Activated CD4-positive, CD25-positive, alpha-beta regulatory T cell (primary cell): ENCODE results near the gene SDK2.

Source experiments
- DNase-seq, 4 experiments: peaks; one replicate each; lab custom pipeline; 2025; lab: John Stamatoyannopoulos, UW

SDK2 gene, protein sequence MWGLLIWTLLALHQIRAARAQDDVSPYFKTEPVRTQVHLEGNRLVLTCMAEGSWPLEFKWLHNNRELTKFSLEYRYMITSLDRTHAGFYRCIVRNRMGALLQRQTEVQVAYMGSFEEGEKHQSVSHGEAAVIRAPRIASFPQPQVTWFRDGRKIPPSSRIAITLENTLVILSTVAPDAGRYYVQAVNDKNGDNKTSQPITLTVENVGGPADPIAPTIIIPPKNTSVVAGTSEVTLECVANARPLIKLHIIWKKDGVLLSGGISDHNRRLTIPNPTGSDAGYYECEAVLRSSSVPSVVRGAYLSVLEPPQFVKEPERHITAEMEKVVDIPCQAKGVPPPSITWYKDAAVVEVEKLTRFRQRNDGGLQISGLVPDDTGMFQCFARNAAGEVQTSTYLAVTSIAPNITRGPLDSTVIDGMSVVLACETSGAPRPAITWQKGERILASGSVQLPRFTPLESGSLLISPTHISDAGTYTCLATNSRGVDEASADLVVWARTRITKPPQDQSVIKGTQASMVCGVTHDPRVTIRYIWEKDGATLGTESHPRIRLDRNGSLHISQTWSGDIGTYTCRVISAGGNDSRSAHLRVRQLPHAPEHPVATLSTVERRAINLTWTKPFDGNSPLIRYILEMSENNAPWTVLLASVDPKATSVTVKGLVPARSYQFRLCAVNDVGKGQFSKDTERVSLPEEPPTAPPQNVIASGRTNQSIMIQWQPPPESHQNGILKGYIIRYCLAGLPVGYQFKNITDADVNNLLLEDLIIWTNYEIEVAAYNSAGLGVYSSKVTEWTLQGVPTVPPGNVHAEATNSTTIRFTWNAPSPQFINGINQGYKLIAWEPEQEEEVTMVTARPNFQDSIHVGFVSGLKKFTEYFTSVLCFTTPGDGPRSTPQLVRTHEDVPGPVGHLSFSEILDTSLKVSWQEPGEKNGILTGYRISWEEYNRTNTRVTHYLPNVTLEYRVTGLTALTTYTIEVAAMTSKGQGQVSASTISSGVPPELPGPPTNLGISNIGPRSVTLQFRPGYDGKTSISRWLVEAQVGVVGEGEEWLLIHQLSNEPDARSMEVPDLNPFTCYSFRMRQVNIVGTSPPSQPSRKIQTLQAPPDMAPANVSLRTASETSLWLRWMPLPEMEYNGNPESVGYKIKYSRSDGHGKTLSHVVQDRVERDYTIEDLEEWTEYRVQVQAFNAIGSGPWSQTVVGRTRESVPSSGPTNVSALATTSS (N-terminal part only)

DNA sequence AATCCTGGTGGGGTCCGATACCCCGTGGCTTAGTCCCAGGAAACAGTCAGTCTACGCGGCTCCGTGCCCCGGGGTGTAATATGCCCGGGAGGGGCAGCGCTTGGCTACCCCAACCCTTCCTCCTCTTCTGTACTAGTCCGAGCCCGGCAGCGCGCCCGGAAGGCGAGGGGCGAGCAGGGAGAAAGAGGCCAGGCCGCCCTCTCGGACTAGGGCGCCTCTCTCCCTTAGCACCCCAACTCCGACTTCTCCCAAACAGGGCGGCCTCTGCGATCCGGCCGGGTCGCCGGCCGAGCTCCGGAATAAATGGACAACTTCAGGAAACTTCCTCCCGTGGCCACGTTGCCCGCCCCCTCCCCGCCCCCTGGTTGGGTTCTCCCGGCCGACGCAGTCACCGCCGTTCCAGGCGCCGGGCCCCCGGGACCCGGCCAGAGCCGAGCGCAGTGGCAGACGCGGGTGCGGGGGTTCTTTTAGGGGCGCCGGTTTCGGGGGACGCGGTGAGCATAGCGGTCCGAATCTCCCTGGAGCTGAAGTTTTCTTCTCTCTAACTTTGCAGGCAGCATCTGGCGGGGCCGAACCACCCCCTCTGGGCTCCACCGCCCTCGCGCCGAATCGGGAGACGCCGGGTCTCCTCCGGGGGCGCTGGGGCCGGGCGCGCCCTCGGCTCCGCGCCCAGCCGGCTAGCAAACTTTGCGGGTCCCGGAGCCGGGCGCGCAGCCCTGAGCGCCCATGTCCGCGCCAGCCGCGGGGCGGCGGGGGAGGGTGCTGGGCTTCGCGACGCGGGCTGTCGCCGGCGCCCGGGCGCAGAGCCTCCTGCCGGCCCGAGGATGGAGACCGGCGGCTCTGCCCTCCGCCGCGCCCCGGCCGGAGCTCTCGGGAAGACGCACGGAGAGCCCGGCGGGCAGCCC, at the start of gene SDK2:
SDK2 (minus strand) TSS at position 301 of the 905 bp plus-strand sequence. CDS start 357 bp downstream, outside the sequence.
- no peak for DNase-seq

DNA sequence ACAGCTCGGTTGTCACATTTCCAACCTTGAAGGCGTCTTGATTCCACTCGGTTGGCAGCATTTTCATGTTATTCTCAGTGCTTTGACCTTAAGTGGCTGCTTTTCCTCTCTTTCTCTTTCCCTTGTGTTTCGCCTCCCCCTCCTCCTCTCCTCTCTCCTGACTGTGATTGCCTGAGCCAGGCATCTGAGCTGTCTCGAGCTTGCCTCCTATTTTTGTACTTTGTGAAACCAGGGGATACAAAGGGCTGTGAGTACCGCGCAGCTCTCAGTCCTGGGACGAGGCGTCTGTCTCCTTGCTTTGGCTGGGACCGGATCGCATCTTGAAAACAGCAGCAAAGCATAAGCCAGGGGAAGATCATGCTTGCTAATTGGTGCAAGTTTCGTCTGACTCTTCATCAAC, 48.8 kb upstream of the SDK2 start:
- no peak for DNase-seq

DNA sequence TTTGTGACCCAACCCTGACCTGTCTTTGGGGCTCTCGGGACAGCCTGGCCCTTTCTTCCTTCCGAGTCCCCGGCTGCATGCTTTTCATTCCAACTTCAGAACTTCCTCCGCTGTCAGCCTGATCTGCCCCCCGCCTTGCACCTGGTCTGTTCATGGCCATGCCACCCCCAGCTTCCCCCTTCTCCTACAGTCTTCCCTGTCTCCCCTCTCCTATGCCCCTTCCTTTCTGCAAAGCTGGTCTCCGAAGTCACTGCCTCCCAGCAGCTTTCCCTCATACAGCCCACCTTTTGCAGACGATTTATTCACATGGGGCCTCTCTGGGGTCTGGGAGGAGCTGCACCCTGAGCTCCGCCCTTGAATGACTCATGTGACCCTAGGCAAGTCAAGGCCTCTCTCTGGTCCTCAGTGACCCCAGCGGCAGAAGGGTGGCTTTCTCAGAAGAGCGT, 47.1 kb upstream of the SDK2 start:
- DNase-seq: no peak

DNA sequence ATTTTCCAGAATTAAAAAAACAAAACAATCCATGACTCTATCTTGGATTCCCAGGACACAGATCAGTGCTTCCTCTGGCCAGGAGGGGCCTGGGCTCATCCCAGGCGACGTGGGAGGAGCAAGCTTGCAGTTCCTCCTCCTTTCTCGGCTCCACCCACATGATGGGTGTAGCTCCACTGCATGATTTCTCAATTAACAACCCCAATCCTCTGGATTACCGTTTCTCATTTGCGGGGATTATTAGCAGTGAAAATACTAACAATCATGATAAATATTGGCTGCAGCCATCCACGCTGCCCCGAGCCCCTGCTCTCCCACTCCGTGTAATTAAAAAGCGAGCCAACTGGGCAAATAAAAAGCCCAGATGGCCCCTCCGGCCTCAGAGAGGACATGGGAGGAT, 46.4 kb upstream of the SDK2 start:
- no peak for DNase-seq

DNA sequence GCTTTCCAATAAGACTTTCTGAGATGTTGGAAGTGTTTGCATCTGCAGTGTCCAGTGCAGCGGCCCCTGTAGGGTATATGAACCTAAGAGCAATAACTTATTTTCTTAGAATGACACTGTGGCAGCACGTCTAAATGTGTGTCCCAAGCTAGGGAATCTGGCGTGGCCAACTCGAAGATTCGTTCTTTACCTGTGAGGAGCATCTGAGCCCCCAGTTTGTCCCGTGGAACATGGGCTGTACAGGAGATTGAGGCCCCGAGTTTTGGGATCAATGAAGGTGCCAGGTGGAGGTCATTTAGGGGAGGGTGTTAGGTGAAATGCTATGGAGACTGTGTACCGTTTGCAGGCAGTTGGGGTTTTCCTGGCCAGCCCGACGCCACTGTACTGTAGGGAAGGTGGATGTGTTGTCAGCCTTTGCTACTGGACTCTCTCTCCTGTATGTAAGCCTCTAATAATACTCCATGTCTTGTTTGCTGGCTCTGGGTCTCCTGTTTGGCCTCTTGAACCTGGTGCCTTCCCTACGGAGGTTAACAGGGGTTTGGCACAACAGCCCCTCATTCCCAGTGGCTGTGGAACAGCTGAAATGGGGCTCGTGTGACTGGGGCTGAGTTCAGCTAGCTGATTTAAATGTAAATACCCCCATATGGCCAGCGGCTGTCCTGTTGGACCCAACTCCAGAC, 45.5 kb upstream of the SDK2 start:
- no peak for DNase-seq

DNA sequence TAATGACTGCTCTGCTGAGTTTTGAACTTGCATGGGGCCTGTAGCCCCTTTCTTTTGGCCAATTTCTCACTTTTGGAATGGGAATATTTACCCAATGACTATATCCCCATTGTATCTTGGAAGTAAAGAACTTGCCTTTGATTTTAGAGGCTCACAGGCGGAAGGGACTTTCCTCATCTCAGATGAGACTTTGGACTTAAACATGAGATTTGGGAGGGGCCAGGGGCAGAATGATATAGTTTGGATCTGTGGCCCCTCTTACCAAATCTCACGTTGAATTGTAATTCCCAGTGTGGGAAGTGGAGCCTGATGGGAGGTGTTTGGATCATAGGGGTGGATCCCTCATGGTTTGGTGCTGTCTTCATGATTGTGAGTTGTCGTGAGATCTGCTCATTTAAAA, 42.7 kb upstream of the SDK2 start:
- no peak for DNase-seq

DNA sequence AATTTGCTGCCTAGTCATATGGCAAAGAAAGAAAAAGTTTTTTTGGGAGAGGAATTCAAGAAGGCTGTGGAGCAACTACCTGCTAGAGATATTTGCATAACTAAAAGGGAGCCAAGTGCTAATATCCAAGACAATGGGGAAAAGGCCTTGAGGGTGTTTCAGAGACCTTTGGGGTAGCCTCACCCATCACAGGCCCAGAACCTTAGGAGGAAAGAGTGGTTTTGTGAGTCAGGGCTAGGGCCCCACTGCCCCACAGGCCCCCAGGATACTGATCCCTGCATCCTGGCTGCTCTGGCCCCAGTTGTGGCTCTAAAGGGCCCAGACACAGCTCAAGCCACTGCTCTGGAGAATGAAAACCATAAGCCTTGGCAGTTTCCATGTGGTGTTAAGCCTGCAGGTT, 41.9 kb upstream of the SDK2 start:
- DNase-seq: no peak

DNA sequence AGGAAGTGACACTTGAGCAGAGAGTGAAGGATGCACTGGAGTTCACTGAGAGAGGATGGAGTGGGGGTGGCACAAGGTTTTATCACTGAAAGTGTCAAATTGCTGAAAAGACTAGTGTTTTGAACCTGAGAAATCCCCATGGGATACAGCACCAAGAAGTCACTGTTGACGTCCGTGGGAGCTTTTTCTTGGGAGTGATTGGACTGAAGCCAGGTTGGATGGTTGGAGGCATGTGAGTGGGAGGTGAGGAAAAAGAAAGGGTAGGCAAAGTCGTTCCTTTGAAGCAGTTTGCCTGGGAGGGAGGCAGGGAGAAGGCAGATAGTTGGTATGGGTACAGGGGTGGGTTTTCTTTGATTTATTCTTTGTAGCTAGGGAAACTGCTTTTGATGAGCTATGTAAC, 39.9 kb upstream of the SDK2 start:
- DNase-seq: no peak

DNA sequence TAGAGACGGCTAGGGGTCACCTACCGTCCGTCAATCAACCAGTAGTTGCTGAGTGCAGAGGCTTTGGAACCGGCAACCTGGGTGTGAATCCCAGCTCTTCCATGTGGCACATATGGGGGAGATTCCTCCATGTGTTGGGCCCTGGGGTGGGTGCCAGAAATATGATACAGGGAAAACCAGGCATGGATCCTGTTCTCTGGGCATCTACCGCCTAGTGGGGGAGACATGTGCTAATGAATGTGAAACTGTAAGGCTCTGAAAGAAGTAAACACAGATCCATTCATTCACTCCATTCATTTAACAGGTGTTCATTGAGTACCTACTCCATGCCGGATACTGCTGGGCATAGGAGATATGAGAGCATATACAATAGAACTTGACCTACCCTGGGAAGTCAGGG, 39.5 kb upstream of the SDK2 start:
- no peak for DNase-seq

DNA sequence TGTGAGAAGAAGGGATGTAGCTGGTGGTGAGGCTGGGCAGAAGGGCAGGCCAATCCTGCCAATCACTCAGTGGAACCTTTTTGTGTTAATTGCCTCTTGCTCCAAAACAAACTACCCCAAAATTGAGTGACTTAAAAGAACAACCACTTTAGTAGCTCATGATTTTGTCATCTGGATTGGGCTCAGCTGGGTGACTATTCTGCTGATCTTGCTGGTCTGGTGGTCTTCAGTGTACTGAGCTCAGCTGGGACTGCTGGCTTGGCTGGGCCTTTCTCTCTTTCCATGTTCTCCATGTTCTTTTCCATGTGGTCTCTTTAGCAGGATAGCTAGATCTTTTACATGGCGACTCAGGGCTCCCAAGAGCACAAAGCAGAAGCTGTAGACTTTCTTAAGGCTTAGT, 37.7 kb upstream of the SDK2 start:
- no peak for DNase-seq

DNA sequence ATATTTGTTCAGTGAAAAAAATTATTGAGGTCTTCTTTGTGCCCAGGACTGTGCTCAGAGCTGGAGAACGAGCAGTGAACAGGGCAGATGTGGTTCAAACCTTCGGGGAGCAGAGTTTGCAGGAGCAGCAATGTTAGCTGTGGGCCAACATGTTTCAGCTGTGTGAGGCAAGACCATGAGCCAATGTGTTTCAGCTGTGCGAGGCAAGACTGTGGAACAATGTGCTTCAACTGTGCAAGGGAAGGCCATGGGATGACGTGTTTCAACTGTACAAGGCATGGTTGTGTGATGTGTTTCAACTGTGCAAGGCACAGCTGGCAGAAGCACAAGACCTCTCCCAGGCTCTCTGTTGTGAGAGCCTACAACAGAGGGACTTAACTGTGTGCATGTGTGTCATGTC, 35.2 kb upstream of the SDK2 start:
- no peak for DNase-seq

DNA sequence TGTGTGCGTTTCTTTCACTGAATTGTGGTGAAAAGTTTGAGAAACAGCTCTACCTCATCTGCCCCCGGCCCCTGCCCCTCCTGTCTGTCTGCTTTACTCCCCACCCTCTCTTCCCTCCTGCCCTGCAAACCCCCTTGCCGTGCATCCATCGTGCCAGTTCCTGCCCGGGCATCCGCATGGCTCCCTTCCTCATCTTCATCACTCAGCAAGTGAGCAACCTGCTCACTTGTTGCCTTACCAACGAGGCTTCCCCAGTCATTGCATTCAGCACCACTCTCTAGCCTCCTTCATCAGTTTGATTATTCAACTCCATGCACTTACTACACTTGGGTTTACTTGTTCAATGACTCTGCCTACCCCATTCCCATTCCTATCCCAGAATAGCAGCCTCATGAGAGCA, 34.8 kb upstream of the SDK2 start:
- DNase-seq: no peak

DNA sequence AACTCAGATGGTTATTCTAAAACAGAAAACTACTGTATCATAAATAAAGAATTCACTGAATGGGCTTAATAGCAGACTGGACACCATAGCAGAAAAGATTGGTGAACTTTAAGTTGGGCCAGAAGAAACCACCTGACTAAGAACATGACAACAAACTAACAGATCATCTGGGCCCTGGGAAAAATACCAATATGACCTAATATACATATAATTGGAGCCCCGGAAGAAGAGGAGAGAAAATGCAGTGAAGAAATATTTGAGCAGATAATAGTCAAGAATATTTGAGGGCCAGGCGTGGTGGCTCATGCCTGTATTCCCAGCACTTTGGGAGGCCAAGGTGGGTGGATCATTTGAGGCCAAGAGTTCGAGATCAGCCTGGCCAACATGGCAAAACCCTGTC, 25.5 kb upstream of the SDK2 start:
- DNase-seq: no peak

DNA sequence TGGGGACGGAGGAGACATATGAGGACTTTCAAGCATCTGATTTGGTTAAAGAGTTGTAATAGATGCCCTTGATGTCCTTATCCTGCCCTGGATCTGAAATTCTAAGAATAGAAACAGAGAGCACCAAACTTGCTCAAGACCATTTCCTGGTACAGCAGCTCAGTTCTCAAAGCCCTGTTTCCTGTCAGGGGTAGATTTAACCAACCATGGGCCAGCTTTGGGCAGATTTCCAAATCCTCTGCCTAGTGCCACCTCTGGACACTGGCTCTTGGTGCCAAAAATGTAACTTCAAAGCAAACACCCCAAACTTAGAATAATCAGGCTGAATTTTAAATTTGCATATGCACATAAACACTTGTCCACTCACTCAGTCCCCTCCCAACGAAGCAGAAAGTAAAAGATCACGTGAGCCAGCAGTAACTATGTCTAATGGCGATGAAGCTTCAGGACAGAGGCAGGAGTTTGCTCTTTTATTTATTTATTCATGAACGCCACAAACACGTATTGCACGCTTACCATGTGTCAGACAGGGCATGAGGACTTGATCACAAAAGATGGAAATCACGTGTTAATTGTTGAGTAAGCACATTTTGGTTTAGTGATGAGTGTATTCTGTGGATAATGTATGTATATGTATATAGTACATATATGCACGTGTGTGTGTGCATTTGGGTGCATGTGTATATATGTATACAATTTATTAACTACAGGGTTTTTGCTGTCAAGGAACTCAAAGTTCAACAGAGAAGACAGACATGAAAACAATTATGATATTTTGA, 23.1 kb upstream of the SDK2 start:
- no peak for DNase-seq

DNA sequence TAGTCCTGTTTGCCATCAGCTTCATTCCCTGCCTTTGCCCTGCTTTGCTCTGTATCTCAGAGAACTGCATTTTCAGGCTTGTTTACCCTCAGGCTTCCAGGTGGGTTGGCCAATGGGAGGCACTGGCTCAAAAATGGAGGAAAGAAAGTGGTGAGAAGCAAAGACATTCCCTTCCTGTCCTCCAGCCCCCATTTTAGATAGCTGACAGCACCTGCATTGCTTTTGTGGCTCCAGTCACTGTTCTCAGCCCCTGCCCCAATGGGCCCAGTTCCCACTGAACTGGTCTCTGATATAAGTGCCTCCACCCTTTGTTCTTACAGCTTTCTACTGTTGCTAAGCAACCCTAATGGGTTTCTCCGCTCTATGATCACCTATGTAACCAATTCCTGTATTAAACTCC, 19.4 kb upstream of the SDK2 start:
- DNase-seq: no peak

DNA sequence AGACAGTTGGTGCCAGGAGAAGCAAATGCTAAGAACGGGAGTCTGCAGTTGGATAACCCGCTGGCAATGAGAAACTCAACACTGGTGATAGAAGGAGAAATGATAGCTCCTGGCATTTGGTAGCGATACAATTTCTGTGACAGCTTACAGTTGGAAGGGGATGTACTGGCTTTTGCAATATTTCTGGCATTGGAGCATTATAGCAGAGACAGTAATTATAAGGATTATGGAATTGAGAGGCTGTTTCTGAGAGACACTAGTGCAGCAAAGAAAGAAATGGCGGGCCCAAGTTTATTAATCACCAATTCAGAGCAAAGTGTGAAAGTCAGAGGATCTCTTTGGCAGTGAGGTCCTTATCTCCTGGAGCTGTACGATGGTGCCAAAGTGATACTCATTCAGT, 16.1 kb upstream of the SDK2 start:
- no peak for DNase-seq

DNA sequence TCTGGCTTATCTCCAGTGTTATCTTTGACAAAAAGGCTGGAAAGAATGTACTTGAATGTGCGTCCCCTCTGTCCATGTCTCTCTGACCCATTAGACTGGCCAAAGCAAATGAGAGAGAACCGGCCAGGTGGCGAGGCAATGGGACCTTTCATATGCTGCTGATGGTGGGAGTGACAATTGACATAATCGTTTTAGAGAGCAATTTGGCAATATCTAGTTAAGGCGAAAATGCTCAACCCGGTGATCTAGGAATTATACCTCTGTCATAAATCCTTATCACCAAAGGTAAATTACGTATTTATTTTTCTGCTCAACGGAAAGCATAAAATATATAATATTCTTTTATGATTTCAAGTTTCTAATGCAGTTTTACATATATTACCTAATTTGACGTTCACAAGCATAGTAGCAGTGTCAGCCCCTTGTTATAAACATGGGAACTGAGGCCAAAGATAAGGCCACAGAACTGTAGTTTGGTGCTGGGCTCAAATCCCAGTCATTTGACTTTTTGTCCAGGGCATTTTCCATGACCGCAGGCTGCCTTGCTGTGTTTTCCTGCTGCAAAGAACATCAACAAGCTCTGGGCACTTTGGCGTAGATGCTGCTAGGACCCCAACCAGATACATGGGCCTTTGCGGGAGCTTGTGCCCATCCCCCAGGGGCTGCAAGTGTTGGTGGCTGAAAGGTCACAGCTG, 14.7 kb upstream of the SDK2 start:
- no peak for DNase-seq

DNA sequence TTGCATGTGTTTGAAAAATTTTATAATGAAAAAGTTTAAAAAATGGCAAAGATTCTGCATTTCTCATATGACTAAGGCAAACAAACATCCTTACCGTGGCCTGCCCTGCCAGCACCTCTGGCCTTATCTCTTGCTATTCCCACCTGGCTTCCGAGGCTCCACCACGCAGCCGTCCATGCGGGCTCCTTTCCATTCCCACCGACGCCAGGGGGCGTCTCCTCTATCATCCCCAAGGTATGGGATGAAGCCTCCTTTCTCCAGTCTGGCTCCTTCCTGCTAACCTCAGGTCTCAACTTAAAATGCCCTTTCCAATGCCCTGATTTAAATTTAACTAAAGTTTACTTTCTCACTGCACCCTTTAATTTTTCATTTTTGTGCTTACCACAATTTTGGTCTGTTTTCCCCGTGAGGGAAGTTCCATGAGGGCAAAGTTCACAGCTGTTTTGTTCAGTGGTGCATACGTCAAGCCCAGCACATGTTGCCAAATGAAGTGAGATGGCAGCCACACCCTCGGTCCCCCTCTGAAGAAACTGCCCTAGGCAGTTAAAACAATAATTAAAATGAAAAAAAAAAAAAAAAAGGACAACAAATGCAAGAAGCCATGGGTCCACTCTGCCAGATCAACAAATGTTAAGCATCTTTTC, 13.3 kb upstream of the SDK2 start:
- peak in 1 of 4 experiments; percentile 5 for DNase-seq

DNA sequence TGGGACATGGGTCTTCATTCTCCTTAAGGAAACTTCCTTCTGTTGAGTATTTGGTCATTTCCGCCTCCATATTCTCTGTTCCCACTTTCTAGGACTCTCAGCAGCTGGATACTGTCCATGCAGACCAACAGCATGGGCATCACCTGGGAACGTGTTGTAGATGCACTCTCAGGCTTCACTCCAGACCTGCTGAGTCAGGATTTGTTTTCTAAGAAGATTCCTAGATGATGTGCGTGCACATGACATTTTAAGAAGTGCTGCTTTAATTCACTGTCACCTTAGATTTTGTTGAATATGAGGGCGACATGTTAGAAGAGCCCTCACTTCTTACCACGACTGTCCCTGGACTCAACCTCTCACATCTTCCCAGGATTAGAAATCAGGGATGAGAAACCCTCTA, 10.0 kb upstream of the SDK2 start:
- DNase-seq: no peak
